ENCODE data around the gene MIPEP. TPM values are rescaled to one million over a fixed set of nuclear protein-coding genes. Genes with fewer than 3 reads are reported as not detected.

The MIPEP gene
- polyA plus RNA-seq, 1 donor (not counting 4 experiments of a cell fraction or from before 2014, with no cell fraction given): 35.0 TPM

- Histone ChIP-seq H4K20me1 (ENCODE audit: control insufficient read depth, extremely low read depth, insufficient read depth, low read length) (no peaks in the 10 kb centered on the region), H3K9me1 (ENCODE audit: control insufficient read depth, extremely low read depth, insufficient read depth, low read length) (no peaks in the 10 kb centered on the region), H3K27me3 (ENCODE audit: control insufficient read depth, extremely low read depth, insufficient read depth, low read length) (no peaks in the 10 kb centered on the region), H3K4me1 (ENCODE audit: control insufficient read depth, extremely low read depth, insufficient read depth, low read length) (peaks cover 5% of the 10 kb centered on the region), H3K4me2 (ENCODE audit: control insufficient read depth, extremely low read depth, insufficient read depth, low read depth, low read length) (no peak overlapping the region), H3K79me2 (ENCODE audit: control insufficient read depth, insufficient read depth, low read length) (no peaks in the 10 kb centered on the region), H3K27ac (ENCODE audit: control insufficient read depth, insufficient read depth, low read length) (no peak overlapping the region), H3K36me3 (ENCODE audit: control insufficient read depth in 2 of 2, extremely low read depth in 1 of 2, insufficient read depth in 2 of 2, low read length in 2 of 2) (peaks cover 0 to 2% of the 10 kb centered on the region in 2 experiments), H3K9ac (ENCODE audit: control insufficient read depth, extremely low read depth, insufficient read depth, low read length) (no peak overlapping the region), H3K4me3 (ENCODE audit: control insufficient read depth in 2 of 3, extremely low read depth in 1 of 3, insufficient read depth in 2 of 3, low read depth in 1 of 3, low read length in 3 of 3) (no peak overlapping the region), H3K9me3 (ENCODE audit: control insufficient read depth, low read depth, low read length) (peaks cover 10% of the 10 kb centered on the region), H2AFZ (ENCODE audit: control insufficient read depth, low read length) (no peak overlapping the region)
- no peak for DNase-seq (ENCODE audit: low read depth, low spot score)
- TF ChIP-seq EZH2 (IDR thresholded peaks at IDR 0.05; ENCODE audit: low read length) (no peak), CTCF (optimal IDR thresholded peaks at IDR 0.05 in 1 of 3, IDR thresholded peaks at IDR 0.05 in 1 of 3, conservative IDR thresholded peaks at IDR 0.05 in 1 of 3; ENCODE audit: extremely low read depth in 1 of 3, insufficient read depth in 2 of 3, low read length in 3 of 3) (no peak)
- no peak for FAIRE-seq
- dilution Hi-C loops (cut with MboI; ENCODE audit: extremely low pct_ligation_motif_present, low sequenced_read_pairs): no loop called here
Observed at GRCh38 chr13:23820530-23820929, 68.7 kb downstream of the MIPEP start.

GRCh38 chr13:23817830-23818229 is 71.4 kb downstream of the MIPEP start:
- H3K9ac ChIP-seq (ENCODE audit: control insufficient read depth, extremely low read depth, insufficient read depth, low read length): no peak overlapping the region
- H3K27ac ChIP-seq (ENCODE audit: control insufficient read depth, insufficient read depth, low read length): no peak overlapping the region
- no peaks in the 10 kb centered on the region for H3K9me3 ChIP-seq (ENCODE audit: control insufficient read depth, low read depth, low read length)
- FAIRE-seq (no peak), DNase-seq (ENCODE audit: low read depth, low spot score) (no peak)
- H2AFZ ChIP-seq (ENCODE audit: control insufficient read depth, low read length): no peak overlapping the region
- no peaks in the 10 kb centered on the region for H3K9me1 ChIP-seq (ENCODE audit: control insufficient read depth, extremely low read depth, insufficient read depth, low read length)
- H3K27me3 ChIP-seq (ENCODE audit: control insufficient read depth, extremely low read depth, insufficient read depth, low read length): no peaks in the 10 kb centered on the region
- peaks cover 5% of the 10 kb centered on the region for H3K4me1 ChIP-seq (ENCODE audit: control insufficient read depth, extremely low read depth, insufficient read depth, low read length)
- H3K4me2 ChIP-seq (ENCODE audit: control insufficient read depth, extremely low read depth, insufficient read depth, low read depth, low read length): no peak overlapping the region
- dilution Hi-C loops (cut with MboI; ENCODE audit: extremely low pct_ligation_motif_present, low sequenced_read_pairs): no loop called here
- no peaks in the 10 kb centered on the region for H4K20me1 ChIP-seq (ENCODE audit: control insufficient read depth, extremely low read depth, insufficient read depth, low read length)
- H3K36me3 ChIP-seq (ENCODE audit: control insufficient read depth in 2 of 2, extremely low read depth in 1 of 2, insufficient read depth in 2 of 2, low read length in 2 of 2): no peaks in the 10 kb centered on the region
- TF ChIP-seq CTCF (optimal IDR thresholded peaks at IDR 0.05 in 1 of 3, IDR thresholded peaks at IDR 0.05 in 1 of 3, conservative IDR thresholded peaks at IDR 0.05 in 1 of 3; ENCODE audit: extremely low read depth in 1 of 3, insufficient read depth in 2 of 3, low read length in 3 of 3) (no peak), EZH2 (IDR thresholded peaks at IDR 0.05; ENCODE audit: low read length) (no peak)
- H3K4me3 ChIP-seq (ENCODE audit: control insufficient read depth in 2 of 3, extremely low read depth in 1 of 3, insufficient read depth in 2 of 3, low read depth in 1 of 3, low read length in 3 of 3): no peak overlapping the region
- no peaks in the 10 kb centered on the region for H3K79me2 ChIP-seq (ENCODE audit: control insufficient read depth, insufficient read depth, low read length)
